Measurements from ENCODE around the gene ACBD6. TPM values are rescaled to one million over a fixed set of nuclear protein-coding genes. Genes with fewer than 3 reads are reported as not detected.

ACBD6 gene
- total RNA-seq, 1 donor from 2014 or later, result 17.8 TPM

- intact Hi-C loops (cut with DNase I), result no loop called here
- no peak for DNase-seq (ENCODE audit: missing footprints)
- ATAC-seq, result no peak
Observed at GRCh38 chr1:180256341-180257027, 245.9 kb downstream of the ACBD6 start.

DNA sequence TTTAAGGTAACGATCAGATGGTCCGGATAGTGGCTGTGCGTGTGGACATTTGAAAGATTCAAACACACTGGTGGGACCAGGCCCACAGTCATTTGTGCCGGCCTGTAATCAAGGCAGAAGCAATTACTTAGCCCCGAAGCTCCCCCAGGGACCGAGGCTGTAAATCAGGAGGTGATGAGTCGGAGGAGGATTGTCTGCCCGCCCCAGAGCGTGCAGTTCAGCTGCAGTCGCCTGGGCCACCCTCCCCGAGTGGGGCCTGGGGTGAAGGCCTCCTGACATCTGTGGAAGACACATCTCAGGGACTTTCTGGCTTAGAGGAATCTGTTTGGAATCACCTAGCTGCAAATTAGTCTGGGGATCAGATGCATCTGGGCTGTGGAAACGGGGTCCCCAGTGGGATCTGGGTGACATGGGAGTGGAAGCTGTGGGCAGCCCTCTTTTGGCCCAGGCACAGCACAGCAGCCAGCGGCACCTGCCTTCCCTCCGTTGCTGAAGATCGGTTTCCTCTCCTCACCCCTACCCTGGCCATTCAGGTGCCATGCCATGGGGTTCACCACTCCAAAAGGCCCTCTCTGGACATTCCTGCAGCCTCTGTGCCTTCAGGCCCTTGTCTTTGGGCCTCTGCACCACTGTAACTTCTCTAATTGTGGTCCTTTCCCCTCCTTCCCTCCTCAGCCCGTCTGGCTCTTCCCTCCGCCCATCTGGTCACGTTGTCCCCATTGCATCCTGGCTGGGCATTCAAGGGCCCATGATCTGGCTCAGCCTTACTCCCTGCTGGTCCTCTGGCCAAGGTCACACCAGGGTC, 246.6 kb downstream of the ACBD6 start:
- intact Hi-C loops (cut with DNase I), result no loop called here
- ATAC-seq (no peak), DNase-seq (ENCODE audit: missing footprints) (no peak)

DNA sequence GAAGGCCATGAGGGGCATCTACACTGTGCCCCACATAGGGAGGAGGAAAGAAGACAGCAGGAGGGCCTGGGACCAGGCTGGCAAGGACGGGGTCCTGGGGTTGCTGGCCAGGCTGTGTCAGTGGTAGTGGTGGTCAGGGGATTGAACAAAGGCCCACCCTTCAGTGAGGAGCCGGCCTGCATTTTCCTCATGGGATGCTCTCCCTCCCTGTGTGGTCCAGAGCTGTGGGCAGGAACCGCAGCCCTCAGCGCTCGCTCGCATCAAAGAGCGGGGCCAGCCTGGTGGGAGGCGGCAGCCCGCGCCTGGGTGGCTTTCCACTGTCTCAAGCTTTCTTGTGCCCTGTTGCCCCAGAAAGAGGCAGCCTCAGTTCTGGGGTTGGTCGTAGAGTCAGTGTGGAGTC, 247.5 kb downstream of the ACBD6 start:
- DNase-seq (ENCODE audit: missing footprints) (no peak), ATAC-seq (no peak)
- intact Hi-C loops (cut with DNase I), result loop anchor here (5.0 kb wide), 1 partner anchor 222 kb away; no protein-coding TSS in a partner anchor

- no peak for DNase-seq (ENCODE audit: missing footprints)
- intact Hi-C loops (cut with DNase I), result loop anchor here (5.0 kb wide), 1 partner anchor 223 kb away; no protein-coding TSS in a partner anchor
- no peak for ATAC-seq
Observed at GRCh38 chr1:180254496-180254819, 247.9 kb downstream of the ACBD6 start.

- DNase-seq (ENCODE audit: missing footprints), result no peak
- intact Hi-C loops (cut with DNase I), result loop anchor here (2.0 to 5.0 kb wide), 2 partner anchors 159 to 223 kb away; no protein-coding TSS in a partner anchor
Observed at GRCh38 chr1:180253585-180254495, 248.5 kb downstream of the ACBD6 start.

GRCh38 chr1:180252638-180253536, 249.5 kb downstream of the ACBD6 start:
- DNase-seq (ENCODE audit: missing footprints) (peak; percentile 90), ATAC-seq (peak; percentile 51)
- intact Hi-C loops (cut with DNase I), result loop anchor here (2.0 to 5.0 kb wide), 2 partner anchors 160 to 224 kb away; no protein-coding TSS in a partner anchor

More at GRCh38 chr1:180253585-180254495, 248.5 kb downstream of the ACBD6 start:
- ATAC-seq, result no peak

- DNase-seq (ENCODE audit: missing footprints), result no peak
- no peak for ATAC-seq
- intact Hi-C loops (cut with DNase I), result loop anchor here (2.0 to 5.0 kb wide), 2 partner anchors 161 to 226 kb away; no protein-coding TSS in a partner anchor
Observed at GRCh38 chr1:180251526-180252305, 250.7 kb downstream of the ACBD6 start.

DNA sequence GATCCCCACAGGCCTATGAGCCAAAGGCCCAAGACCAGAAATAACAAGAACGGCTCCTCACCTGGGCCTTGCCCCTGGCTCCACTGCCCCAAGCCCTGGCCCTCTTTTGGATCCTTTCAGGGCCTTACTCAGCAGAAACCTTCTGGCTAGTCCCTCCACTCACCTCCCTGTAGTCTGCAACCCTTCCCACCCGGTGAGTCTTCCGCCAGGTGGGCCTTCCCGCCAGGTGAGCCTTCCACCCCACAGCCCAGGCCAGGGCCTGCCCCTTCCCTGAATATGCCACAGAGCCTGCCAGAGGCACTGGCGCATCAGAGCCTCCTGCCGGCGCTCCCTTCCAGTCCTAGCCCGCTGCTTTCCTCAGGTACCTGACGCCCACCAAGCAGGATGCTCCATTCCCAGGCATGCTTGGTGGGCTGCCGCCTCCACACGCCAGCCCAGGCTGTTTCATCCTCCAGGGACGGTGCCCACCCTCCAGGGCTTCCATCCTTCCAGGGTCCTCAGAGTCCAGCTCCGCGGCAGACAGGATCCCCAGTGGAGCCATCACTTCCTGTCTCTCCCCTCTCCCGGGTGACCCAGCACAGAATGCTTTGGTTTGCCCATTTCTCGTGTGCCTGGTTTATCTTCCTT, 251.4 kb downstream of the ACBD6 start:
- intact Hi-C loops (cut with DNase I), result loop anchor here (5.0 kb wide), 1 partner anchor 226 kb away; no protein-coding TSS in a partner anchor

GRCh38 chr1:180250499-180250770, 251.9 kb downstream of the ACBD6 start:
- DNase-seq (ENCODE audit: missing footprints) (no peak), ATAC-seq (no peak)
- intact Hi-C loops (cut with DNase I), result loop anchor here (5.0 kb wide), 1 partner anchor 227 kb away; no protein-coding TSS in a partner anchor

More for the DNA sequence above, 251.4 kb downstream of the ACBD6 start:
- DNase-seq (ENCODE audit: missing footprints) (no peak), ATAC-seq (no peak)

- no peak for DNase-seq (ENCODE audit: missing footprints)
- intact Hi-C loops (cut with DNase I), result loop anchor here (5.0 kb wide), 1 partner anchor 227 kb away; no protein-coding TSS in a partner anchor
- ATAC-seq, result no peak
Observed at GRCh38 chr1:180249725-180250498, 252.5 kb downstream of the ACBD6 start.

- intact Hi-C loops (cut with DNase I), result no loop called here
- DNase-seq (ENCODE audit: missing footprints) (no peak), ATAC-seq (no peak)
Observed at GRCh38 chr1:180248731-180249681, 253.4 kb downstream of the ACBD6 start.

DNA sequence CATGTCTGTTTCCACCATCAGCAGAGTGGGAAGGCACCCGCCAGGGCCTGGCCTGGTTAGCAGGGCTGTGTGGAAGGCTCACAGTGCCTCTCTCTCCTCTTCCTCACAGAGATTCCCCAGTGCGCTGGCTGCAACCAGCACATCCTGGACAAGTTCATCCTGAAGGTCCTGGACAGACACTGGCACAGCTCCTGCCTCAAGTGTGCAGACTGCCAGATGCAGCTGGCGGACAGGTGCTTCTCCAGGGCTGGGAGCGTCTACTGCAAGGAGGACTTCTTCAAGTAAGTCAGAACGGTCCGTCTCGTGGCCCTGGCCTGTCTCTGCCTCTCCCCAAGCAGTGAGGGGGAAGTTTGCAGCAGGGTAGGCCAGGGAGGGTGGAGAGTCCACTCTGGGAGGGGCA, 254.2 kb downstream of the ACBD6 start:
- no peak for ATAC-seq
- intact Hi-C loops (cut with DNase I), result no loop called here
- no peak for DNase-seq (ENCODE audit: missing footprints)

DNA sequence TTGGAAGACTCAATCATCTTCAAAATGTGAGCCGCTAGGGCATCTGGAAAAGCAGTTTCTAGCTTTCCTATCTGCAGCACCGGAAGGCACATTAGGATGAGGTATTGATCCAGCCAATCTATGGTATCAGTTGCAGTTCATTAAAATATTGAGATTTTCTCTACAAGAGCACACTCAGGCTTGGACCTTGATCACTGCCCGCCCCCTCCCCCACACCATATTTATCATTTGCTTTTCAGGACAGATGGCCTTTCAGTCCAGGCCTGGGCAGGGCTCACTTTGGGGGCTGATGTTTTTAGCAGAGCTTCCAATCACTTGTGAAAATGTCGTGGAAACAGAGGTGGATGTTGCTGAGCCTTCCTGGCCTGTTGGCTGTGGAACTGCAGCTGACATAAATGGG, 254.8 kb downstream of the ACBD6 start:
- no peak for DNase-seq (ENCODE audit: missing footprints)
- intact Hi-C loops (cut with DNase I), result no loop called here
- ATAC-seq, result no peak

- ATAC-seq, result no peak
- intact Hi-C loops (cut with DNase I), result no loop called here
- no peak for DNase-seq (ENCODE audit: missing footprints)
Observed at GRCh38 chr1:180247061-180247460, 255.3 kb downstream of the ACBD6 start.

GRCh38 chr1:180246579-180246978, 255.8 kb downstream of the ACBD6 start:
- no peak for ATAC-seq
- DNase-seq (ENCODE audit: missing footprints), result no peak
- intact Hi-C loops (cut with DNase I), result no loop called here

Measured in Right ventricle myocardium inferior (tissue), 1 donor.